Body of pancreas (tissue), 4 donors: ENCODE results near the gene GRIK1.

Source experiments
- CTCF ChIP-seq, 7 experiments: fragments of 450-650 bp in 4 of 7; fragments of 200-600 bp in 3 of 7; sonication (generic) in 3 of 7; IDR thresholded peaks; one replicate each; pipeline ENCODE4 v1.5.1; 2016 to 2019; ENCODE audit warnings: antibody characterized with exemption in 7 of 7
- POLR2A ChIP-seq, 3 donors: fragments of 450-650 bp; IDR thresholded peaks; one replicate each; pipeline ENCODE4 v1.6.1; 2016; ENCODE audit warnings: antibody characterized with exemption in 3 of 3, mild to moderate bottlenecking in 2 of 3

DNA sequence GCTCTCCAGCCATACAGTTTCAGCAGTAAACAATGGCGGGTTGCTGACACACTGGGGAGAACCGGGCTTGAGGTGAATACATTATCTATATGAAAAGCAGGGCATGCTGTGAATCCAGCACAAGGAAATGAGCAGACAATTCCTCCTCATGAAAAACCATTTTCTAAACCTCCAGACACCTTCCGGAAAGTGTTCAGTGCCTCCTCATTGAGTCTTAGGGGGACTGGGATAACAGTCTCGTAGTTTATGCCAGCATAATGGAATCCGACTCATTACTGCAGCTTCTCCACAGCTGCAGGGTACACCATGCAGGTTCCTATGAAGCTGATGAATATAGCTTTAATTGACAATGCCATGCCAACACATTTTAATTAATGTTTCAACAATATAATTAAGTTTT, 356.9 kb downstream of the GRIK1 start:
- TF ChIP-seq POLR2A (IDR thresholded peaks at IDR 0.05) = no peak
- no peak for TF ChIP-seq CTCF (IDR thresholded peaks at IDR 0.05)
